GM21737 (cell line): ENCODE data around the gene APOLD1.
"Not testable (repeated sequence)": the region's sequence is repeated elsewhere in the genome, so short reads cannot be mapped to it uniquely, and the experiment has no call there.

ENCODE experiments used
- ATAC-seq: cut with Tn5 transposase; IDR thresholded peaks from one replicate; pipeline ENCODE4 v1.9.1; 2021; ENCODE audit warnings: mild to moderate bottlenecking, moderate library complexity; ENCODE audit not compliant: unreplicated experiment

APOLD1 gene

DNA sequence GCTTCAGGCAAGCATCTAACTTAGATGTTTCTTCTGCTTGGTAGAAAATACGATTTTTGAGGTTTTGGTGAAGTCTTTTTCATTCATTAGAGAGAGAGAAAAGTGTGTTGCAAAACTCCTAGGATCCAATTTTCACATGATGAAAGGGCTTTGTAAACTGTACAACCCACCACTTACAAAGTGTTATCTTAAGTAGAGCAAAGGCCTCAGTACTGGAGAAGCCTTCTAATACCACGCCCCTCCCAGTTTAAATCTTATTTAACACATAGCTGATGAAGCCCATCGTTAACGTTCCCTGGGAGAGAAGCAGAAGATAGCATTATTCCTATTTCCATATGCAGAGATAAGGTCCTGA lies 869 bp downstream of the APOLD1 start:
- ATAC-seq, result no peak

DNA sequence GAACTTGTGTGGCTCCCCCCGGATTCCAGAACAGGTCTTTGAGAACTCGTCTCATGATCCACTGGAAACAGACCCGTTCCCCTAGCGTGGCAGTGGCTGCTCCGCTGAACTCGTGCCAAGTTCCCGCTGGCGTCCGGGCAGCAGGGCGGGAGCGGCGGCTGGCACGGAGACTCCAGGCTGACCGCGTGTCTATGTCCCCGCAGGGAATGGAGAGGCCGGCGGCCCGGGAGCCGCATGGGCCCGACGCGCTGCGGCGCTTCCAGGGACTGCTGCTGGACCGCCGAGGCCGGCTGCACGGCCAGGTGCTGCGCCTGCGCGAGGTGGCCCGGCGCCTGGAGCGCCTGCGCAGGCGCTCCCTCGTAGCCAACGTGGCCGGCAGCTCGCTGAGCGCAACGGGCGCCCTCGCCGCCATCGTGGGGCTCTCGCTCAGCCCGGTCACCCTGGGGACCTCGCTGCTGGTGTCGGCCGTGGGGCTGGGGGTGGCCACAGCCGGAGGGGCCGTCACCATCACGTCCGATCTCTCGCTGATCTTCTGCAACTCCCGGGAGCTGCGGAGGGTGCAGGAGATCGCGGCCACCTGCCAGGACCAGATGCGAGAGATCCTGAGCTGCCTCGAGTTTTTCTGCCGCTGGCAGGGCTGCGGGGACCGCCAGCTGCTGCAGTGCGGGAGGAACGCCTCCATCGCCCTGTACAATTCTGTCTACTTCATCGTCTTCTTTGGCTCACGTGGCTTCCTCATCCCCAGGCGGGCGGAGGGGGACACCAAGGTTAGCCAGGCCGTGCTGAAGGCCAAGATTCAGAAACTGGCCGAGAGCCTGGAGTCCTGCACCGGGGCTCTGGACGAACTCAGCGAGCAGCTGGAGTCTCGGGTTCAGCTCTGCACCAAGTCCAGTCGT lies 1.5 kb downstream of the APOLD1 start:
- ATAC-seq, result peak; percentile 73

DNA sequence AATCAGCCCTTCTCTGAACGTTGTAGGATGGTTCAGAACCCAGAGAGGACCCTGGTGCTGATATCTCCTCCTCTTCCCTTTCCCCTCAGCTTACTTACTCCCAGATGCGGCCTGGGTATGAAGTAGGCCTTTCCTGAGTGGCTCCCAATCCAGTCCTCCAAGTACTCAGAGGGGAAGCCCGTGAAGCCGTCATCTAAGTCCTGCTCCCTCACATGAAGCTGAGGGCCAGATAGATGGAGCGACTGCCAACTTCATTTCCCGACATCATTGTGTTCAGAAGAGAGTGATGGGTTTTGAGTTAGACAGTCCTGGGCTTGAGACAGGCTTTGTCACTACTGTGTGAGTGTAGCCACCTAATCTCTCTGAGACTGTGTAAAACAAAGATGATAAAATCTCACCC lies 2.7 kb downstream of the APOLD1 start:
- ATAC-seq, result no peak

- peak; percentile 45 for ATAC-seq
These were observed 3.4 kb downstream of the APOLD1 start for GRCh38 chr12:12788675-12789368.

DNA sequence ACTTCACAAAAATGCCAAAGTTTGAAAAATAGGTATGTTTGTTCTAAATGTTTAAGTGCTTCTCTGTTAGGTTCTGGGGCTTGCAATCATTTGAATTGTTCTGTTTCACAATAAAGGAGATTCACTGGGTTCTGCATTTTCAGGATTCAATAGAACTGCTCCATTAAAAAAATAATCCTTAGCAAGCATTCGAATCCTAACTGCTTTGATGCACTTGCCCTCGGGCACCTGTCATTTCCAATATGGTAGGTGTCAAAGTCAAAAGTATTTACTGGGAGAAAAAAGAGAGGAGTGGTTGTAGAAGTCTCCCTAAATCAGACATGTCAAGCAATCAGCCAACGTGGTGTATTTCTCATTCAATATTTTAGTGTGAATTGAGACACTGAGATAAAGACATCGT lies 5.5 kb downstream of the APOLD1 start:
- no peak for ATAC-seq

DNA sequence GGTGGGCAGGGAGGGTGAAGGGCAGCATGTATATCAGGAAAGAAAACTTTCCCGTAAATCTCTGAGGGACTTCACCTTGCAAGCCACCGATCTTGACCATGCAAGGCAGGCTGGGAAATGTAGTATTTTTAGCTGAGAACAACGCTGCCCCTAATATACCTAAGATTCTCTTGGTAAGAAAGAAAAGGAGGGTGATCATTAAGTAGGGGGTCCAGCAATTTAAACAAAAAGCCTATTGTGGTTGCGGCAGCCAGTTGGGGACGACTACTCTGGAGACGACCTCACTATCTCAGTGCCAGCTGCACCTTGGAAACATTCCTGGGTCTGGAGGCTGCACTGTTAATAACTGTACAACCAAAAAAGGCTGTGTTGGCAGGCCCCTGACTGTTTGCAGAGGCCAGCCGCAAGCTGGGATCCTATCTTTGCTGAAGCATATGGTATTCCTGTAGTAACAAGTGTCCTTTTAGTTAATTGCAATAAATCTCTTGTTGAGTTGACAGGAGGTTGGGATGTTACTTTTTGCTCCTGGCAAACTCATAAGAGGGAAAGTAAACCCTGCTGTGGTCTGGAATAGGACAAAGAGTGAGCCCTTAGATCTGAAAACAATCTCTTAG lies 6.4 kb downstream of the APOLD1 start:
- ATAC-seq, result no peak

GRCh38 chr12:12792421-12792820 lies 7.0 kb downstream of the APOLD1 start:
- no peak for ATAC-seq

DNA sequence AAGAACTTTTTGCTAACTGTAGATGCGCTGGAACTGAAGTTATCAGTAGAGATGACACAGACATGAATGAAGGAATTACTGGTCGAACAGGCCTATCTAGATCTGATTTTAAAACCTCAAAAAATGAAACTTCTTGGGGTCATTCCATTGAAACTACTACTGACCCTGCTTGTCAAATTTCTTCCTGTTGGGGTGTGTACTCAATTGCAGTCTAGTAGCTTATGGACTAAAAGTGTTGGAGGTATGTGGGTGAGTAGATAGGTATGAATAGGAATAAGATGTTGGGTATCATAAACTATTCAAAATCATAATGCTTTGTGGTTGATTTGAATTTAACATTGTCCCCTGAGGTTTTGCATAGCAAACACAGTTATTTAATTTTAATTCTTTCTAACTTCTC lies 9.2 kb downstream of the APOLD1 start:
- no peak for ATAC-seq

- ATAC-seq, result no peak
These were observed 10.7 kb downstream of the APOLD1 start for GRCh38 chr12:12796171-12796570.

GRCh38 chr12:12796928-12797793 lies 11.7 kb downstream of the APOLD1 start:
- ATAC-seq, result no peak

- ATAC-seq, result no peak
These were observed 12.3 kb downstream of the APOLD1 start for GRCh38 chr12:12797794-12798152.

GRCh38 chr12:12798480-12798879 lies 13.0 kb downstream of the APOLD1 start:
- no peak for ATAC-seq

GRCh38 chr12:12799163-12799920 lies 13.9 kb downstream of the APOLD1 start:
- no peak for ATAC-seq

DNA sequence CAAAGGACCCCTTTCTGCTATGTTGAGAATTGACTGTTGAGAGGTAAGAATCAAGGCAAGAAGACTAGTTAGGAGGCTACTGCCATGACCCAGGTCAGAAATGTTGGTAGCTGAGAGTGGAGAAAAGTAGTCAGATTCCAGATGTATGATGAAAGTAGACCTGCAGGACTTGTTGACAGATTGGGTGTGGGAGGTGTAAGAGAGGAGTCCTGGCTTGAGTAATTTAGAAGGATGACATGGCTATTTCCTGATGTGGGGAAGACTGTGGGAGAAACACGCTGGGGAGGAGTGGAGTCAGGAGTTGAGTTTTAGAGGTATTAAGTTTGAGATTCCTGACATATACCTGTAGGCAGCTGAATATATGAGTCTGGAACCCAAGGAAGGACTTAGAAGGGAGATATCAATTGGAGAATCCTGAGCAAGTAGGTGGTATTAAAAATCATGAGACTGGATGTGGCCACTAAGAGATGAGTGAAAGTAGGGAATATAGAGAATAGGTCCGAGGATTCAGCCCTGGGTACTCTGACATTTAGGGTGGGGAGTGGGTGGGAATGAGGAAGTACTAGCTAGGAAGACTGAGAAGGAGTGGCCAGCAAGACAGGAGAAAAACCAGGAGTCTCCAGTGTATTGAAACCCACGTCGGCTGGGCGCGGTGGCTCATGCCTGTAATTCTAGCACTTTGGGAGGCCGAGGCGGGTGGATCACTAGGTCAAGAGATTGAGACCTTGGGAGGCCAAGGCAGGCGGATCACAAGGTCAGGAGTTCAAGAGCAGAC lies 15.1 kb downstream of the APOLD1 start:
- no peak for ATAC-seq

GRCh38 chr12:12801656-12802055 lies 16.2 kb downstream of the APOLD1 start:
- ATAC-seq, result not testable (repeated sequence)

- ATAC-seq, result peak; percentile 86
These were observed 17.7 kb downstream of the APOLD1 start for GRCh38 chr12:12803186-12803585.

DNA sequence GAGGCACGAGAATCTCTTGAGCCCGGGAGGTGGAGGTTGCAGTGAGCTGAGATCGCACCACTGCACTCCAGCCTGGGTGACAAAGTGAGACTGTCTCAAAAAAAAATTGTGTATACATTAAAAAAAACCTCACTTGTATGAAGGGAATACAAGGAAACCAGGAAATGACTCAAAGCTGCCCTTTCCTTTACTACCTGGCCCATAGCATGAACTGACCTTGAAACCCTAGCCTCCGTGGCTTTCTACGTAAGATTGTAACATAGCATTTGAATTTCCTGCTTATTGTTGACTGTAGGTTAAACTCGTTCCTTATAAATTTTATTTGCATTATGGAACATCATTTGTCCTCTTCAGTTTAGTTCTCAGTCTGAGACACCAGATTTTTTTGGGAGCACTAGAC lies 18.6 kb downstream of the APOLD1 start:
- ATAC-seq, result no peak

- no peak for ATAC-seq
These were observed 19.0 kb downstream of the APOLD1 start for GRCh38 chr12:12804432-12804886.

DNA sequence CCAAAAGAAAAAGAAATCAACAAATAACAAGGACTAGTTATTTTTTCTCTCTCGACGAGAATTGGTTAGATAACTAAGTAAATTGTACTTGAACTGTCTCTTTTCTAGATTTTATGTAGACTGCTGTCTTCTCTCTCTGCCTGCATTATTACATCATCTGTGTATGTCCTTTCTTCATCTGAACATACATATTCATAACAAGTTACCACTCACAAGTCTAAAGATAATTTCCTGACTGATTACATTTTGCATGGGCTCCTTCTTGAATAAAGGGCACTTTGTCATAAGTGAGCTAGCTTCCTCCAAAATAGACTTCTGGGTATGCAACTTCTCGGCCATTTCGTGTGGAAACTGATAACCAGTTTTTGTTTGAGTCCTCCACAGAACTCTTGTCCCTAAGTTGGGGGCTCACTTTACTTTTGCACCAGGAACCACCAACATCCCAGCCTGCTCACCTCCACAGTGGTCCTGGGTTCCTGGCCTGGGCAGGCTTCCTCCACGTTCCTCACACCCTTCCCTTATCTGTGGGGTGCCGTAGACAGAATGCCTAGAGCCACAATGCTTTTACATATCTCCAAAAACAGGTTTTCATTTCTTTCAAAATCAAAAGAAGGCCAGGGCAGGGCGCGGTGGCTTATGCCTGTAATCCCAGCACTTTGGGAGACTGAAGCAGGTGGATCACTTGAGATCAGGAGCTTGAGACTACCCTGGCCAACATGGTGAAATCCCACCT lies 21.5 kb downstream of the APOLD1 start:
- no peak for ATAC-seq
